ENCODE data around the gene ZNF679.

GRCh38 chr7:64300641-64301405, 72.5 kb downstream of the ZNF679 start:
- no peak for TF ChIP-seq POLR2AphosphoS5 (IDR thresholded peaks at IDR 0.05; ENCODE audit: low read depth, low read length)
- TF ChIP-seq POLR2A (IDR thresholded peaks at IDR 0.05; ENCODE audit: low read depth, low read length), result no peak
- TF ChIP-seq TAF1 (IDR thresholded peaks at IDR 0.05; ENCODE audit: borderline replicate concordance, low read depth, low read length), result no peak
